ENCODE results near the gene DEXI. TPM values are rescaled to one million over a fixed set of nuclear protein-coding genes. Genes with fewer than 3 reads are reported as not detected.
A peak's percentile ranks its signal among the peaks of the same experiment; 100 is the strongest.

DEXI gene
- polyA plus RNA-seq, 3 donors = 4.9 to 10.8 (median 6.8) TPM

- Histone ChIP-seq H3K4me3 (replicated peaks in 1 of 3; ENCODE audit: low read depth in 2 of 3, low read length in 3 of 3) (peak overlapping the region in 1 of 3 experiments; percentile 55), H3K36me3 (replicated peaks in 1 of 2; ENCODE audit: control insufficient read depth in 1 of 2, insufficient read depth in 2 of 2, low read length in 2 of 2) (peaks cover 57 to 79% of the 10 kb centered on the region in 2 donors), H3K27ac (ENCODE audit: low read depth in 1 of 2, low read length in 2 of 2) (peak overlapping the region; percentile 74 to 77), H3K9ac (ENCODE audit: insufficient read depth, low read length, poor library complexity, severe bottlenecking) (peak overlapping the region; percentile 6), H3K27me3 (ENCODE audit: control insufficient read depth in 2 of 2, insufficient read depth in 2 of 2, low read length in 2 of 2) (no peaks in the 10 kb centered on the region), H3K4me1 (ENCODE audit: control insufficient read depth in 1 of 2, insufficient read depth in 2 of 2, low read length in 2 of 2) (peaks cover 59 to 63% of the 10 kb centered on the region in 2 donors), H3K9me3 (replicated peaks in 1 of 2; ENCODE audit: control insufficient read depth in 1 of 2, insufficient read depth in 1 of 2, low read length in 2 of 2) (no peaks in the 10 kb centered on the region), H4K20me1 (ENCODE audit: insufficient read depth, low read length) (peaks cover 78% of the 10 kb centered on the region), H3K4me2 (replicated peaks; ENCODE audit: extremely low read depth, low read length, poor library complexity, severe bottlenecking) (peak overlapping the region; percentile 50), H2AFZ (ENCODE audit: insufficient read depth, low read depth, low read length, poor library complexity, severe bottlenecking) (no peak overlapping the region), H3K79me2 (ENCODE audit: insufficient read depth, low read length) (peaks cover 73% of the 10 kb centered on the region)
- Mint-ChIP-seq H3K4me1 (peaks cover 59% of the 10 kb centered on the region), H3K4me3 (peak overlapping the region in 1 of 2 donors; percentile 74), H3K36me3 (peaks cover 72 to 83% of the 10 kb centered on the region in 2 donors), H3K27me3 (ENCODE audit: low read depth in 3 of 3) (peaks cover 0 to 3% (median 0%) of the 10 kb centered on the region in 3 donors), H3K9me3 (peaks cover 0 to 3% (median 0%) of the 10 kb centered on the region in 7 donors), H3K27ac (peak overlapping the region; percentile 87 to 97 (median 91))
- no CpG with 5 or more reads among the region's 2 CpGs for WGBS (ENCODE audit: insufficient coverage)
- TF ChIP-seq CTCF (IDR thresholded peaks at IDR 0.05) = no peak
- intact Hi-C loops (cut with micrococcal nuclease) = loop anchor here (5.0 to 10.0 kb wide), 2 partner anchors 34 to 152 kb away; partner anchors contain the start of gene NUBP1 (in 1 of the 2)
- peak; percentile 54 to 87 (median 63) for DNase-seq
Measured at GRCh38 chr16:10896723-10897122, 45.5 kb downstream of the DEXI start.

- intact Hi-C loops (cut with micrococcal nuclease) = loop anchor here (5.0 to 10.0 kb wide), 2 partner anchors 34 to 151 kb away; partner anchors contain the start of gene NUBP1 (in 1 of the 2)
- peaks cover 74% of the 10 kb centered on the region for H3K79me2 ChIP-seq (ENCODE audit: insufficient read depth, low read length)
- H3K36me3 ChIP-seq (replicated peaks in 1 of 2; ENCODE audit: control insufficient read depth in 1 of 2, insufficient read depth in 2 of 2, low read length in 2 of 2) = peaks cover 51 to 73% of the 10 kb centered on the region in 2 donors
- Mint-ChIP-seq H3K27me3 (ENCODE audit: low read depth in 3 of 3) (peaks cover 0 to 3% (median 0%) of the 10 kb centered on the region in 3 donors), H3K27ac (peak overlapping the region; percentile 87 to 97 (median 91)), H3K9me3 (peaks cover 0 to 4% (median 0%) of the 10 kb centered on the region in 7 donors), H3K4me1 (peaks cover 65% of the 10 kb centered on the region), H3K4me3 (peak overlapping the region; percentile 39 to 74), H3K36me3 (peaks cover 67 to 78% of the 10 kb centered on the region in 2 donors)
- no CpG with 5 or more reads among the region's 3 CpGs for WGBS (ENCODE audit: insufficient coverage)
- peaks cover 65 to 68% of the 10 kb centered on the region in 2 donors for H3K4me1 ChIP-seq (ENCODE audit: control insufficient read depth in 1 of 2, insufficient read depth in 2 of 2, low read length in 2 of 2)
- no peak for TF ChIP-seq CTCF (IDR thresholded peaks at IDR 0.05)
- H3K27me3 ChIP-seq (ENCODE audit: control insufficient read depth in 2 of 2, insufficient read depth in 2 of 2, low read length in 2 of 2) = no peaks in the 10 kb centered on the region
- H3K4me2 ChIP-seq (replicated peaks; ENCODE audit: extremely low read depth, low read length, poor library complexity, severe bottlenecking) = peak overlapping the region; percentile 50
- H3K9ac ChIP-seq (ENCODE audit: insufficient read depth, low read length, poor library complexity, severe bottlenecking) = no peak overlapping the region
- peak overlapping the region; percentile 74 to 77 for H3K27ac ChIP-seq (ENCODE audit: low read depth in 1 of 2, low read length in 2 of 2)
- no peak overlapping the region for H2AFZ ChIP-seq (ENCODE audit: insufficient read depth, low read depth, low read length, poor library complexity, severe bottlenecking)
- peak overlapping the region in 1 of 3 experiments; percentile 55 for H3K4me3 ChIP-seq (replicated peaks in 1 of 3; ENCODE audit: low read depth in 2 of 3, low read length in 3 of 3)
- peaks cover 77% of the 10 kb centered on the region for H4K20me1 ChIP-seq (ENCODE audit: insufficient read depth, low read length)
- H3K9me3 ChIP-seq (replicated peaks in 1 of 2; ENCODE audit: control insufficient read depth in 1 of 2, insufficient read depth in 1 of 2, low read length in 2 of 2) = no peaks in the 10 kb centered on the region
- no peak for DNase-seq
Measured at GRCh38 chr16:10896165-10896564, 46.1 kb downstream of the DEXI start.

Data from CD14-positive monocyte (primary cell).